Cerebellar cortex (tissue), 1 donor: Measurements from ENCODE around the gene CACNB2.
"Not testable (repeated sequence)": the region's sequence is repeated elsewhere in the genome, so short reads cannot be mapped to it uniquely, and the experiment has no call there.

Source experiments
- DNase-seq: peaks from one replicate; pipeline ENCODE4 v3.0.0-alpha.2; 2015; ENCODE audit warnings: low spot score

CACNB2 gene

GRCh38 chr10:18145652-18146051 is 5.4 kb downstream of the CACNB2 start:
- DNase-seq, result peak; percentile 20

- no peak for DNase-seq
Observed at GRCh38 chr10:18149196-18149800, 9.1 kb downstream of the CACNB2 start.

DNA sequence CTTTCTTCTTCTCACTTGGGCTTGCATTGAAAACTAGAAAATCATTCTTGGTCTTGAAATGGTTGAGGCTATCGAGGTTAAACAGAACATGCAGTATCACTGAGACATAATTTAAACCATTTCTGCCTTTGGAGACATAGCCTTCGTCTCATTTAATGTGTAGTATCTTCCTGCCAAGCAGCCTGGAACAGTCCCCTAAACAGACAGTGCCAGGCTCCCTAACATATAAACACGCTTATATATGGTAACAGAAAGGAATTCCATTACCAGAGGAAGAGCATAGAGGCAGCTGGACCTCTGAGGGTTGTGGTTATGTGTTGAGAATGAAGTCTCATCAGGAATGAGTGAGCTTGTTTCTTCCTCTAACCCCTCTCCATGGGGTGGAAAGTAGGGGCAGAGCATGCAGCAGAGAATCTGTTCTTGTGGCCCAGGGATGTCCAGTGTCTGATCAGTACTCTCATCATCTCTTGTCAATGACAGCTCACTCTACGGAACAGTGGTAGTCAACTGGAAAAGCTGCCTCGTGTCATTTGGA is 11.2 kb downstream of the CACNB2 start:
- no peak for DNase-seq

GRCh38 chr10:18153381-18153780 is 13.2 kb downstream of the CACNB2 start:
- not testable (repeated sequence) for DNase-seq

DNA sequence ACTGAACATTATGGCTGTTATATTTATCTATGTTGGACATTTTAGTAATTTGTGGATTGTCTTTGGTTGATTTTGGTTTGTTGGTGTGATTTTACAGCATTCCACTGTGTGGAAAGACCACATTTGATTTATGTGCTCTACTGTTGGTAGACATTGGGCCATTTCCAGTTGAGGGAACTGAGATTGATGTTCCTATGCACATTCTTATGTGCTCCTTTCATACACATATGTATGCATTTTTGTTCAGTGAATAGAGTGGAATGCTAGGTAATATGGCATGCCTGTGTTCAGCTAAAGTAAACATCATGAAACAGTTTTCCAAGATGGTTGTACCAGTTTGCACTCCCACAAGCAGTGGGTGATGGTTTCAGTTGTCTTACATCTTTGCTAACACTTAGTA is 15.1 kb downstream of the CACNB2 start:
- no peak for DNase-seq

GRCh38 chr10:18156797-18157196 is 16.6 kb downstream of the CACNB2 start:
- DNase-seq, result not testable (repeated sequence)

DNA sequence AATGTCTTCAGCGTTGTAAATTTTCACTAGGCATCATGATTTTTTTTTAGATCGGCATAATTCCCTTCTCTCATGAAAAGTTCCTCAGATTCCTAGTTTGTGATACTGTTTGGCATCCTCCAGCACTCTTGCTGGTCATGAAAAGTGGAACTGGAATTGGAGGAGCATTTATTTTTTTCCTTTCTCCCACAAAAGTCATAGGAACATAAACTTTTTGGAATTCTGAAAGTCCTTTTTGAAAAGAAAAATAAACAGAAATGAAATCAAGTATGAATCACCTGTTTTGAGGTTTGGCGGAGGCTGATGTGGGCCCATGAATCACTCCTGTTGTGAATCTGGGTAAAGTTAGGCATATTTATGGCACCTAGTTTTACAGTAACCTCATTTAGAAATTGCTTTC is 17.7 kb downstream of the CACNB2 start:
- no peak for DNase-seq

GRCh38 chr10:18158773-18159265 is 18.6 kb downstream of the CACNB2 start:
- peak; percentile 66 for DNase-seq

GRCh38 chr10:18159557-18159956 is 19.3 kb downstream of the CACNB2 start:
- DNase-seq, result no peak

DNA sequence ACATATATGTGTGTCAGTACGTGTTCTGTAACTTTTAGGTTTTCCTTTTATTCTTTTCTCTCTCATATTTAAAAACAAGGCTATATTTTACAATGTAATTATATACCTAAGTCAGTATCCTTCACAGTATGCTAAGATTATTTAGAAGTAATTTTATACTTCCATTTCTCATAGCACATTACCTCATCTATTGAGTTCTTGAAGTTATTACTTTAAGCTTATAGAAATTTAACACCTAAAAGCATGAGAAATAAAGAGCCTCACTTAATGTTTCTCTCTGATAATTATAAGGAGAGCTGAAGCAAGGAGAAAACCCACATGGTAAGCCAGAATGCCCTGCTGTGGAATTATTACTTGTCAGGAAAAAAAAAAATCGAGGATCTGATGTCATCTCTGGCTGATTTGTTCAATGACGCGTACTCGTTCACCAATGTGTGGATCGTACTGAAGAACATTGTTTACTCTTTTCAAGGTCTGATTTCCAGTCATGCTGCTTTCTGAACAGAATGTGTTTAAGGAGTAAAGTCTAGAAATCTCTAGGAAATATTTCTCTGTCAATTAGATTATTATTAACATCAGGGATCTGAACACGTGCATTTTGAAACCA is 21.9 kb downstream of the CACNB2 start:
- DNase-seq, result no peak

GRCh38 chr10:18164093-18164492 is 23.9 kb downstream of the CACNB2 start:
- DNase-seq, result no peak

GRCh38 chr10:18164748-18165361 is 24.6 kb downstream of the CACNB2 start:
- DNase-seq, result peak; percentile 28

- DNase-seq, result peak; percentile 16
Observed at GRCh38 chr10:18178854-18179483, 38.7 kb downstream of the CACNB2 start.

- DNase-seq, result peak; percentile 88
Observed at GRCh38 chr10:18179891-18180290, 39.7 kb downstream of the CACNB2 start.

DNA sequence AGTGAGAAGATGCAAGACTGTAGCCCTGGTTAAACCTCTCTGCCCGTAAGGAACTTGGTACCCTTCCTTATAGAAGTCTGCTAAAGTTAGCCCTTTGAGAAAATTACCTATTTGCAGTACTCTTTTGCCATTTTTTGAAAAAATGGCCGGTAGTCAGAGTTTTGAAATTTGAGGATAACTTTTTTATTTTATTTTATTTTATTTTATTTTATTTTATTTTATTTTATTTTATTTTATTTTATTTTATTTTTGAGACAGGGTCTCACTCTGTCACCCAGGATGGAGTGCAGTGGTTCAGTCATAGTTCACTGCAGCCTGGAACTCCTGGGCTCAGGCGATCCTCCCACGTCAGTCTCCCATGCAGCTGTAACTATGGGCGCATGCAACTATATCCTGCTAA is 41.2 kb downstream of the CACNB2 start:
- not testable (repeated sequence) for DNase-seq

DNA sequence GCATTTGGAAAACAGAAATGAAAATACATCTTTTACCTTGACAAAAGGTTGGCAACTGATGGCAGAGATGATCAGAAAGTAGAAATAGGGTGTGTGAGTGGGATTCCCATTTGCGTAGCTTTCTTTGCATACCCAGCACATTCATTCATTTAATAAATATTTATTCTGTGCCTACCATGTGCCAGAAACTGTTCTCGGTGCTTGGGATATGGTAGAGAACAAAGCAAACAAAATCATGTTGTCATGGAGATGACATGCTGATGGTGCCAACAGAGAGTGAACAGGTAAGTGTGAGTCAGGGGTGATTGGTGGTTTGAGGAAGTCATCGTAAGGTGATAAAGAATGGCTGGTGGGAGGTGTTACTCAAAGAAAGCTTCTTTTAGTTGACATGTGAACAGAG is 45.4 kb downstream of the CACNB2 start:
- no peak for DNase-seq

DNA sequence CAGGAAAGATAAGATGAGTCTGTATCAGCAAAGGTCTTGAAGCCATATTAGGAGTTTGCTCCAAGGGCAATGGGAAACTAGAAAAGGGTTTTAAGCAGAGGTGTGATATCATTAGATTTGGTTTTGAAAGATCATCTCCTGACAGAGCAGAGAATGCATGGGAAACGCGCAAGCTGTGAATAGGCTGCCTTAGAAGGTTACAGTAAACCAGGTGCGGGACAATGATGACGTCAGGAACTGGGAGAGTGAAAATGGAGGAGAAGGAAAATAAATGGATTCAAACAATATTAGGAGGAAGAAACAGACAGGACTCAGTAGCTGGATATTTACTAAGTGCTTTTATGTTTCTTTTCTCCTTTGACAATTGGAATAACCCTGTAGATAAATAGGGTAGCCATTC is 50.6 kb downstream of the CACNB2 start:
- no peak for DNase-seq

DNA sequence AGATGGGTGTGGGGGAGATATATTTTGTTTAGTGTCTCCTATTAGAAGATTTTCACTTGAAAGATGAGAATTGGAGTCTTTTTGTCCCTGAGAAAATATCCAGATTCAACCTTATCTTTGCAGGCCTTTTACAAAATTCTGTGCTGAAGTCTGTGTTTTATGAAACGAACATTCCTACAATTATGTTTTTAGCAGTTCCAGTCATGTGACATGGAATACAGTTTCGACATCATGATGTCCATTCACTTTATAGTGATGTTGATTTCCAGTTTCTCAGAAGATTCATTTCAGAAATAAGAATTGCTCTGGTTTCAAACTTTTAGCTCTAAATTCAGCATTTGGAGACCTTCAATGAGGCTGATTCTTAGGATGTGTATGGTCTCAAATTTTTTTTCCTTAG is 54.4 kb downstream of the CACNB2 start:
- DNase-seq, result no peak

DNA sequence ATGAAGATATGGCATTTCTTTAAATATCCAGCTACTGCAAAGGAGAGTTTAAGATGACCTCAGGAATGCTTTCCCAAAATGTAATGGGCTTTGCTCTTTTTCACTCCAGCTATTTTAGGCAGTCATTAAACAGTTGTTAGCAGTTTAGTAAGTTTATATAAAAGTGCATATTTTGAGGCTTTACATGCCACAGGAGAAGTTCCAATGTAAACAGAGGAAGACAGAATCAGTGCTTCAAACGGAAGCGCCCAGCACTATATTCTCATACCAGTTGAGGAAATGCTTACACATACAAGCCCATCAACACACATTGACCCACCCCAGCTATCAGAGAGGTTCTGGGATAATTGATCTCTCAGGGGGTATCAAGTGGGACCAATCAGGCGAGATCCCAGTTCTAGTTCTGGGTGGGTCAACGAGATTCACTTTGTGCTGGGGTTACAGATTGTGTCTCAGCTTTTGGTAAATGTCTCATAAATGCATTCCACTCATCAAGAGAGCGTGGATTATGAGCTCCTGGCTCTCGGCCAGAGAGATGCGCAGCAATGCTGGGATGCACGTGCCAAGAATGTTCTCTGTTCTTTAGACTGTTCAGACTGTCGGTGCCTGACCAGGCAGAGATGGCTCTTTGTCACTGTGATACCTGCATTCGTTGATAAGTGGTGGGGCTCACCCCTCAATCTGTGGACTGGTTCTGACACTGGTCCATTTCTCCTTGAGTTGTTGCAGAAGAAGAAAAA is 55.0 kb downstream of the CACNB2 start:
- DNase-seq, result peak; percentile 22

GRCh38 chr10:18196806-18197550 is 56.8 kb downstream of the CACNB2 start:
- no peak for DNase-seq

- no peak for DNase-seq
Observed at GRCh38 chr10:18197706-18198105, 57.5 kb downstream of the CACNB2 start.
